Measurements from ENCODE around the gene LYPD6B. TPM values are rescaled to one million over a fixed set of nuclear protein-coding genes. Genes with fewer than 3 reads are reported as not detected.

The LYPD6B gene
- polyA plus RNA-seq, 1 of the 3 experiments (the other 2 are of a cell fraction): 18.2 TPM

DNA sequence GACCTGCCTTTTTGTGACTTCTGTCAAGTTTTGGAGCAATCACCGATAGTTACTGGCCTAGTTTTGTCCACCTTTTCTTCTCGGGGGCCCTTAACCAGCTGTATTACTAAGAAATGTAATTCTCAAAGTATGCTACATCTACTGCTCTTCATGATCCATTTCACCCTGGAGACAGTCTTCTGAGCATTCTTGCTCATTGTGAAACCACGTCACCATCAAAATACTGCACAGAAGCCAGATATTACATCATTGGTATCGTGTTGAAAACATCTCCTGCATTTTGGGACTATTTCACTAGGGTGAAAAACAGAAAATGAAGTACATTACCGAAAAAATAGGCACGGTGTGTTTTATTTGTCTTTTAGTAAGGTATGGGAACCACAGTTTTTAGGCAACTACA, 11.7 kb downstream of the LYPD6B start (continued):
- TF ChIP-seq, protein P1, sequence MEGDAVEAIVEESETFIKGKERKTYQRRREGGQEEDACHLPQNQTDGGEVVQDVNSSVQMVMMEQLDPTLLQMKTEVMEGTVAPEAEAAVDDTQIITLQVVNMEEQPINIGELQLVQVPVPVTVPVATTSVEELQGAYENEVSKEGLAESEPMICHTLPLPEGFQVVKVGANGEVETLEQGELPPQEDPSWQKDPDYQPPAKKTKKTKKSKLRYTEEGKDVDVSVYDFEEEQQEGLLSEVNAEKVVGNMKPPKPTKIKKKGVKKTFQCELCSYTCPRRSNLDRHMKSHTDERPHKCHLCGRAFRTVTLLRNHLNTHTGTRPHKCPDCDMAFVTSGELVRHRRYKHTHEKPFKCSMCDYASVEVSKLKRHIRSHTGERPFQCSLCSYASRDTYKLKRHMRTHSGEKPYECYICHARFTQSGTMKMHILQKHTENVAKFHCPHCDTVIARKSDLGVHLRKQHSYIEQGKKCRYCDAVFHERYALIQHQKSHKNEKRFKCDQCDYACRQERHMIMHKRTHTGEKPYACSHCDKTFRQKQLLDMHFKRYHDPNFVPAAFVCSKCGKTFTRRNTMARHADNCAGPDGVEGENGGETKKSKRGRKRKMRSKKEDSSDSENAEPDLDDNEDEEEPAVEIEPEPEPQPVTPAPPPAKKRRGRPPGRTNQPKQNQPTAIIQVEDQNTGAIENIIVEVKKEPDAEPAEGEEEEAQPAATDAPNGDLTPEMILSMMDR (IDR thresholded peaks at IDR 0.05): no peak
- no peak for TF ChIP-seq MXI1 (IDR thresholded peaks at IDR 0.05; ENCODE audit: low read depth, low read length)
- TF ChIP-seq SIN3A (IDR thresholded peaks at IDR 0.05; ENCODE audit: borderline replicate concordance, low read depth, low read length): no peak
- TF ChIP-seq FOXJ3 (CRISPR knock-in tag; IDR thresholded peaks at IDR 0.05): no peak
- no peak for TF ChIP-seq TAF1 (IDR thresholded peaks at IDR 0.05; ENCODE audit: borderline replicate concordance, low read depth, low read length)
- TF ChIP-seq JUND (IDR thresholded peaks at IDR 0.05): no peak

GRCh38 chr2:149055751-149056150, 17.3 kb downstream of the LYPD6B start:
- Histone ChIP-seq H3K27ac (ENCODE audit: low read depth in 2 of 2, low read length in 1 of 2) (peak overlapping the region in 1 of 2 experiments; percentile 2; a peak in 2 of 4 replicates), H3F3A (replicated peaks; ENCODE audit: insufficient read depth) (peaks cover 4% of the 10 kb centered on the region), H3K4me2 (peak overlapping the region; percentile 8; the same call in 1 of the 2 replicates), H3K36me3 (replicated peaks in 1 of 2; ENCODE audit: control insufficient read depth in 1 of 2, insufficient read depth in 2 of 2, low read length in 1 of 2) (no peaks in the 10 kb centered on the region), H4K20me1 (ENCODE audit: insufficient read depth) (no peaks in the 10 kb centered on the region), H3K9ac (no peak overlapping the region), H3K4me3 (ENCODE audit: low read depth in 2 of 2, low read length in 1 of 2) (no peak overlapping the region), H3K9me3 (no peaks in the 10 kb centered on the region), H2AFZ (ENCODE audit: low read depth) (no peak overlapping the region), H3K79me2 (ENCODE audit: insufficient read depth) (no peaks in the 10 kb centered on the region), H3K27me3 (ENCODE audit: insufficient read depth) (no peaks in the 10 kb centered on the region), H3K4me1 (ENCODE audit: control insufficient read depth in 1 of 2, insufficient read depth in 2 of 2, low read depth in 1 of 2, low read length in 1 of 2) (peaks cover 0 to 6% of the 10 kb centered on the region in 2 experiments; a peak in 2 of 4 replicates), H3K9me2 (no peaks in the 10 kb centered on the region)
- POLR2A ChIA-PET: no interaction called here
- no peak for DNase-seq
- no peak for TF ChIP-seq TCF12 (IDR thresholded peaks at IDR 0.05)
- TF ChIP-seq FOXJ3 (CRISPR knock-in tag; IDR thresholded peaks at IDR 0.05): no peak
- no peak for TF ChIP-seq TAF1 (IDR thresholded peaks at IDR 0.05; ENCODE audit: borderline replicate concordance, low read depth, low read length)
- peak; percentile 30; the same call in 1 of the 2 replicates for TF ChIP-seq FOSL2 (IDR thresholded peaks at IDR 0.05; ENCODE audit: borderline replicate concordance, low read depth)
- TF ChIP-seq, protein P2, sequence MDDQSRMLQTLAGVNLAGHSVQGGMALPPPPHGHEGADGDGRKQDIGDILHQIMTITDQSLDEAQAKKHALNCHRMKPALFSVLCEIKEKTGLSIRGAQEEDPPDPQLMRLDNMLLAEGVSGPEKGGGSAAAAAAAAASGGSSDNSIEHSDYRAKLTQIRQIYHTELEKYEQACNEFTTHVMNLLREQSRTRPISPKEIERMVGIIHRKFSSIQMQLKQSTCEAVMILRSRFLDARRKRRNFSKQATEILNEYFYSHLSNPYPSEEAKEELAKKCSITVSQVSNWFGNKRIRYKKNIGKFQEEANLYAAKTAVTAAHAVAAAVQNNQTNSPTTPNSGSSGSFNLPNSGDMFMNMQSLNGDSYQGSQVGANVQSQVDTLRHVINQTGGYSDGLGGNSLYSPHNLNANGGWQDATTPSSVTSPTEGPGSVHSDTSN (IDR thresholded peaks at IDR 0.05): peak; percentile 85
- peak; percentile 37; the same call in 1 of the 2 replicates for TF ChIP-seq JUND (IDR thresholded peaks at IDR 0.05)
- CTCF ChIA-PET: no interaction called here
- 24% methylated on average over 1 of the region's 1 CpG for WGBS (ENCODE audit: low lambda C conversion rate)

- H3K4me2 ChIP-seq: 0 out of 2 replicates have a peak overlapping the region, but pooled peaks have one; percentile 8
- H3K27me3 ChIP-seq (ENCODE audit: insufficient read depth): no peaks in the 10 kb centered on the region
- peaks cover 0 to 6% of the 10 kb centered on the region in 2 experiments; a peak in 2 of 4 replicates for H3K4me1 ChIP-seq (ENCODE audit: control insufficient read depth in 1 of 2, insufficient read depth in 2 of 2, low read depth in 1 of 2, low read length in 1 of 2)
- H3K79me2 ChIP-seq (ENCODE audit: insufficient read depth): no peaks in the 10 kb centered on the region
- H3F3A ChIP-seq (replicated peaks; ENCODE audit: insufficient read depth): peaks cover 4% of the 10 kb centered on the region
- no peaks in the 10 kb centered on the region for H3K36me3 ChIP-seq (replicated peaks in 1 of 2; ENCODE audit: control insufficient read depth in 1 of 2, insufficient read depth in 2 of 2, low read length in 1 of 2)
- H3K4me3 ChIP-seq (ENCODE audit: low read depth in 2 of 2, low read length in 1 of 2): no peak overlapping the region
- H3K9ac ChIP-seq: no peak overlapping the region
- H3K9me3 ChIP-seq: no peaks in the 10 kb centered on the region
- no peaks in the 10 kb centered on the region for H3K9me2 ChIP-seq
- no peak for DNase-seq
- 75% methylated on average over 6 of the region's 6 CpGs for WGBS (ENCODE audit: low lambda C conversion rate)
- no peak overlapping the region for H2AFZ ChIP-seq (ENCODE audit: low read depth)
- H3K27ac ChIP-seq (ENCODE audit: low read depth in 2 of 2, low read length in 1 of 2): no peak overlapping the region
- ChIA-PET POLR2A (no interaction called here), CTCF (no interaction called here)
- no peaks in the 10 kb centered on the region for H4K20me1 ChIP-seq (ENCODE audit: insufficient read depth)
- TF ChIP-seq NFIC (IDR thresholded peaks at IDR 0.05; ENCODE audit: borderline replicate concordance): no peak
- no peak for TF ChIP-seq TEAD4 (IDR thresholded peaks at IDR 0.05; ENCODE audit: borderline replicate concordance, insufficient read depth)
- TF ChIP-seq ELF1 (IDR thresholded peaks at IDR 0.05): no peak
- no peak for TF ChIP-seq FOXJ3 (CRISPR knock-in tag; IDR thresholded peaks at IDR 0.05)
- no peak for TF ChIP-seq EP300 (IDR thresholded peaks at IDR 0.05; ENCODE audit: borderline replicate concordance in 1 of 2, low read depth in 1 of 2, low read length in 1 of 2)
- TF ChIP-seq CHD2 (IDR thresholded peaks at IDR 0.05; ENCODE audit: low read length, partially characterized antibody): no peak
- TF ChIP-seq RCOR1 (IDR thresholded peaks at IDR 0.05; ENCODE audit: low read length): no peak
Observed at GRCh38 chr2:149056541-149057255, 18.2 kb downstream of the LYPD6B start.

Data from SK-N-SH (cell line).